Activated T-cell treated with anti-CD3 and anti-CD28 coated beads, Interleukin-2, amount 50 U/mL, for 72 hours (primary cell): ENCODE results near the gene EBF3. TPM values are rescaled to one million over a fixed set of nuclear protein-coding genes. Genes with fewer than 3 reads are reported as not detected.

Source experiments
- ATAC-seq, 2 donors: fragments of 150-1000 bp; cut with Tn5 transposase; replicated peaks in 1 of 2; 2 replicates each; pipeline ENCODE4 v1.10.0; 2021; ENCODE audit warnings: moderate library complexity in 2 of 2, mild to moderate bottlenecking in 1 of 2
- DNase-seq, 2 donors: peaks; one replicate each; pipeline ENCODE4 v3.0.0; 2021 to 2022; ENCODE audit warnings: mixed read lengths in 1 of 2
- H3K27ac Mint-ChIP-seq: one replicate; pipeline ENCODE4 v1.8.0; 2022; ENCODE audit warnings: mild to moderate bottlenecking, moderate library complexity, mixed read lengths
- H3K27me3 Mint-ChIP-seq: one replicate; pipeline ENCODE4 v1.8.0; 2022; ENCODE audit warnings: low read depth, mixed read lengths
- H3K36me3 Mint-ChIP-seq, 2 donors: one replicate each; pipeline ENCODE4 v1.8.0; 2022; ENCODE audit warnings: mixed read lengths in 2 of 2, mild to moderate bottlenecking in 1 of 2; ENCODE audit not compliant: insufficient read depth in 2 of 2
- H3K4me1 Mint-ChIP-seq: one replicate; pipeline ENCODE4 v1.8.0; 2022; ENCODE audit warnings: low read depth, mixed read lengths
- H3K4me3 Mint-ChIP-seq, 2 donors: one replicate each; pipeline ENCODE4 v1.8.0; 2022; ENCODE audit warnings: mild to moderate bottlenecking in 2 of 2, mixed read lengths in 2 of 2, moderate library complexity in 2 of 2
- H3K9me3 Mint-ChIP-seq, 2 donors: one replicate each; pipeline ENCODE4 v1.8.0; 2022; ENCODE audit warnings: mixed read lengths in 2 of 2
- total RNA-seq, 2 donors: library from RNA; stranded (reverse); gene quantifications; one replicate each; pipeline ENCODE4 v1.2.3, GENCODE V29; 2022

Gene EBF3
- total RNA-seq, 2 donors from 2014 or later, result not detected

DNA sequence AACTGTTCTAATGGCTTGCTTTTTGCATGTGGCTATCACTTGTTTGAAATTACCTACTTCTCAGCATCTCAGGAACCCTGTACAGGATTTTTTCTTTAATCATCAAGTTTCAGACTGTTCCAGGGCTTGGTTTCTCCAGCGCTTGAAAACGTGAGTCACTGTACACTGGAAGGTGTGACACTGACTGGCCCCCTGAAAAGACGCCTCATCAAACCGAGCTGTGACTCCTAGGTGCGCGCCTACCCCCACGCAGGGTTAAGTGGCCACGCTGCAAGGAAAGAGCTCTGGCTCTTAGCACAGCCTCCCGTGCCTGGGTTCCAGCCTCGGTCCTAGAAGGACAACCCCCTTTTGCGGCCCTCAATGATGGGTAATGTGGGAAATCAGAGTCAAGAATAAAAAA is 81.0 kb downstream of the EBF3 start:
- H3K27me3 Mint-ChIP-seq, result peaks cover 5% of the 10 kb centered on the region
- no peak for ATAC-seq
- H3K27ac Mint-ChIP-seq, result no peak overlapping the region
- no peak overlapping the region for H3K4me3 Mint-ChIP-seq
- H3K36me3 Mint-ChIP-seq, result no peaks in the 10 kb centered on the region
- DNase-seq, result no peak
- H3K4me1 Mint-ChIP-seq, result no peaks in the 10 kb centered on the region
- H3K9me3 Mint-ChIP-seq, result no peaks in the 10 kb centered on the region

DNA sequence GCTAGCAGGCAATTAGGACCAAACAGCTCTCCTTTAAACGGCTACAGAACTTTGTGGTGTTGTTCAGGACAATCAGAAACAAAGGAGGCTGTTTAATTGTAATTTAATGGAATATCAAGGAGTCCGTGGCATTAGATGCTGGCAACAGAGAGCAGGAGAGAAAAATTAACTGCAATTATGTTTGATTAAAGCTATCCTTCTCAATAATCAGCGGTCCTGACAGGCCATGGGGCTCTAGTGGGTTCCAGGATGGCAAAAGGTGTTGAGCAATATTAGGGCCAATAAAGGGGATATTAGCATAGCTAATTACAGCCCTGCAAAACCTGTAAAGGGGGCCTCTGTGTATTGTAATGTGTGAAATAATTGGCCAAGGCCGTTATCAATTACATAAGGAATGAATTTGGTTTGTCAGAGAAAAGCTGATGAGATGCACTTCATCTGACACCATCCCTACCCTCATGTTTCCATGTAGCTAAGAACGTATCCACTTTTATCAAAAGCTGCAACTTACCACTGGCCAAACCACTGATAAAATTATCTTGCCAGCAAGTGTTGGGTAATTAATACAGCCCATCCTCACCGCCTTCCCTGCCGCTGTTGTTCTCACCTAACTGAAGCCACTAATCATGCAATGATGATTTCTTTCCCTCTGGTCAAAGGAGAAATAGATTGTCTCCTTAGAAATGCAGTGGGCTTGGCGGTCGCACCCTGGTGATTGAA is 81.6 kb downstream of the EBF3 start:
- H3K36me3 Mint-ChIP-seq, result no peaks in the 10 kb centered on the region
- H3K27ac Mint-ChIP-seq, result no peak overlapping the region
- H3K27me3 Mint-ChIP-seq, result peaks cover 5% of the 10 kb centered on the region
- H3K4me1 Mint-ChIP-seq, result no peaks in the 10 kb centered on the region
- ATAC-seq, result no peak
- H3K9me3 Mint-ChIP-seq, result no peaks in the 10 kb centered on the region
- no peak for DNase-seq
- no peak overlapping the region for H3K4me3 Mint-ChIP-seq

DNA sequence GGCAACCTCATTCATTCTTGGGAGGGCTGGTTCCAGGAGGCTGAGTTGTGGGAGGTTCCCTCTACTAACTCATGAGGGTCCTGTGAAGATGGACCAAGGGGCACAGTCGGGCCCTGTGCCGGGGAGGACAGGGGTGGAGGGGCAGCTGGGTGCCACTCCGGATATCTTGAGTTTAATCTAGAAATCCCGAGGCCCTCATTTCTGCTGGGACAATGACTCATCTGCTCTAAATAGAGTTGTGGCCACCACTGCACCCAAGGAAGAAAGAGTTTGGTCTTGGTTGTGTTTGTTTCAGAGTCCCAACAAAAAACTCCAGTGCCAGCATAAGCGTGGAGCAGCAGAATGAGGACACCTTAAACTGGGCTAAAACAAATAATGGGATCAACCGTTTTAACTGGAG is 82.4 kb downstream of the EBF3 start:
- H3K27me3 Mint-ChIP-seq, result peaks cover 5% of the 10 kb centered on the region
- ATAC-seq (no peak), DNase-seq (no peak)
- no peak overlapping the region for H3K4me3 Mint-ChIP-seq
- H3K9me3 Mint-ChIP-seq, result no peaks in the 10 kb centered on the region
- H3K4me1 Mint-ChIP-seq, result no peaks in the 10 kb centered on the region
- H3K27ac Mint-ChIP-seq, result no peak overlapping the region
- H3K36me3 Mint-ChIP-seq, result no peaks in the 10 kb centered on the region

DNA sequence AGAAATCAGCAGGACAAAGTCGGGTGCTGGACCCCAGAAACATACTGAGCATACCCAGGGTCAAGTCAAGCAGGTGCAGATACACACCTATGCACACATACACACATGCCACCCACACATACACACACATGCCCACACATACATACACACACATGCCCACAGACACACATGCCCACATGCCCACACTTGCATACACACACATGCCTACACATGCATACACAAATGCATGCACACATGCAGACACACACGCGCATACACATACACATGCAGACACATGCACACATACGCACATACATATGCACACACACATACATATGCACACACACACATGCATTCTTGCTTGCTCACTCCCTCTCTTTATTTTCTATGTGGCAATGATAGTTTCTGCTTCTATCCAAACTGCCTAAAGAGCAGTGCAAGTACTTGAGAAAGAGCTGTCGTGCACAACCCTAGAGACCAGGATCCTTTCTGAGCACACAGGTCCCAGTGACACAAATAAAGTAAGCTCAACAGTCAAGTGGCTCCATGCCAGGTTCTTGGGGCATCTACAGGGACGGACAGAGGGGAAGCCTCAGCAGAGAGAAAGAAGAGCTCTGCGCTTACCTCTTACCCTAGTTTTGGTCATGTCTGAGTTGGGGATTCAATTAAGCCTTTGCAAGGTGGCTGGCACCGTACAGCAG is 83.7 kb downstream of the EBF3 start:
- Mint-ChIP-seq H3K4me3 (no peak overlapping the region), H3K27me3 (peaks cover under 1% of the 10 kb centered on the region), H3K36me3 (no peaks in the 10 kb centered on the region), H3K9me3 (no peaks in the 10 kb centered on the region), H3K27ac (no peak overlapping the region), H3K4me1 (no peaks in the 10 kb centered on the region)
- ATAC-seq, result no peak
- no peak for DNase-seq

DNA sequence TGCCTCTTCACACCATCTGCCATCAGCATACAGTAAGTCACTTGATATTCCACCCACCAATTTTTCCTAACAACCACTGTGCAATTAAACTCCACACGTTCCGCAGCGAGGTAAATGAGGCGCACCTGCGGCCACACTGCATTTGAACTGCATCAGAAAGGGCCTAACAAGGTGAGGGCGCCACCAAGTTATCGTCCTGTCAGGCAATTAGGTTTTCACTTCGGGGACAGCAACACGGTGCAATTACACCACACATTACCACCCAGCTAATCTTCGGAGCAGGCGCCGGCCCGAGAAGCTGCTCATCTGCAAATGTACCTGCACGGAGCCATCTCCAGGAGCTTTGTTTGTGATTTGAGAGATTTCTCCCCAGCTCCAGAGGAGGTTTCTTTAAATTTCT is 84.4 kb downstream of the EBF3 start:
- no peak overlapping the region for H3K27ac Mint-ChIP-seq
- H3K4me3 Mint-ChIP-seq, result no peak overlapping the region
- H3K4me1 Mint-ChIP-seq, result no peaks in the 10 kb centered on the region
- ATAC-seq (no peak), DNase-seq (no peak)
- no peaks in the 10 kb centered on the region for H3K36me3 Mint-ChIP-seq
- H3K9me3 Mint-ChIP-seq, result no peaks in the 10 kb centered on the region
- no peaks in the 10 kb centered on the region for H3K27me3 Mint-ChIP-seq

DNA sequence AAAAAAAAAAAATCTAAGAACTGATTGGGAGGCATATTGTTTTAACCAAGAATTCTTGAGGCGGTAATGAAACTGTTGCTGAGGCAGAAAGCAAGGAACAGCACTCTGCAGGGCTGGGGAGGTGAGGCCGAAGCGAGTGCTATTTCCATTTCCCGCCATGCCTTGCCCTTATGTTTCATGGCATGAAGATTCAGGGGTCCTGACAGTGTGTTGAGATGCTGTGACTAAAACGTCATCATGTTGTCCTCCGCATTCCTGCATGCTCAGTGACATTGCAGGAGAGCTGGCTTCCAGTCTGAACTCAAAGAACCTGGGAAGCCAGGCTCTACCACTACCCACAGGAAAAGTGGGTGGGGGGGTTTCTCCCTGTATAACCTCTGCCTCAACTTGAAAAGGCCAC is 85.2 kb downstream of the EBF3 start:
- ATAC-seq (no peak), DNase-seq (no peak)
- Mint-ChIP-seq H3K36me3 (no peaks in the 10 kb centered on the region), H3K27ac (no peak overlapping the region), H3K27me3 (no peaks in the 10 kb centered on the region), H3K4me3 (no peak overlapping the region), H3K4me1 (no peaks in the 10 kb centered on the region), H3K9me3 (no peaks in the 10 kb centered on the region)

DNA sequence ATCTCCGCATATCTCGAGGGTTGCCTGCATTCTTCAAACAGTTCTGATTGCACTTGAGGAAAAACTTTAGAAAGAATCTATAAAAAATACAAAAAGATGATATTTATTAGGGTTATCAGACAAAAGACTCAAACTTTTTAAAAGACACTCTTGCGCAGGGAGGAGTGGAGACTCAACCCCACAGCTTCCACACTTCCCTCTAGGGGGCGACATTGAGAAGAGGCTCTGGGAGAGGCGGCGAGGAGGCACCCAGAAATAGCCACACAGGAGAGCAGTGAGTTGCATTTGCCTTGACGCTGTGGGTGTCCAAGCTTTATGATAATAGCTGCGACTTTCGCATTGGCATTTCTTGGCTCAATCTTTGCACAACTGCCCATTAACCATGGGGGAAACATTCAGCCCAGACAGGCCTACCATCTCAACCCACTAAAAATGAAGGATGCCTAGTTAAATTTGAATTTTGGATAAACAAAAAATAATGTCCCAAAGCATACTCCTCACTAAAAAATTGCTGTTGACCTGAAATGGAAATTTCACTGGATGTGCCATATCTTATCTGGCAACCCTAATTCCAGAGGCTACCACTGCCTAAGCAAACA is 86.2 kb downstream of the EBF3 start:
- H3K9me3 Mint-ChIP-seq, result no peaks in the 10 kb centered on the region
- H3K27ac Mint-ChIP-seq, result no peak overlapping the region
- ATAC-seq (peak; percentile 41 to 42), DNase-seq (peak; percentile 41 to 48)
- H3K27me3 Mint-ChIP-seq, result no peaks in the 10 kb centered on the region
- no peak overlapping the region for H3K4me3 Mint-ChIP-seq
- no peaks in the 10 kb centered on the region for H3K4me1 Mint-ChIP-seq
- no peaks in the 10 kb centered on the region for H3K36me3 Mint-ChIP-seq

DNA sequence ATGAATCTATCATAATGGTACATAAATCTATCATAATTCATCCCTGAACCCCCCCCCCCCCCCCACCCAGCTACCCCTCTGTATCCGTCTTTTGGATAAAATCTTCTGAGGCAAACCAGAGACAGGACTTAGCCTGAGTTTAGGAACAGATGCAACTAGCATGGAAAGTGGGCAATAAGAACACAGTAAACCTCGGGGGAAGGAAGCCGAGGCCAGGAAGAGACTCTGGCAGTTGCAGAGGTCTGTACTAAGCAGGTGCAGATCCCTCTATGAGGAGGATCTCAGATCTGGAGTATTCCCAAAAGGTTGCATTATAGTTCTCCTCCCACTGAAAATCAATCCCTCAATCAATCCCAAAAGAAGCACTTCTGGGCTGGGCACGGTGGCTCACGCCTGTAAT is 87.2 kb downstream of the EBF3 start:
- no peak overlapping the region for H3K27ac Mint-ChIP-seq
- no peak for ATAC-seq

DNA sequence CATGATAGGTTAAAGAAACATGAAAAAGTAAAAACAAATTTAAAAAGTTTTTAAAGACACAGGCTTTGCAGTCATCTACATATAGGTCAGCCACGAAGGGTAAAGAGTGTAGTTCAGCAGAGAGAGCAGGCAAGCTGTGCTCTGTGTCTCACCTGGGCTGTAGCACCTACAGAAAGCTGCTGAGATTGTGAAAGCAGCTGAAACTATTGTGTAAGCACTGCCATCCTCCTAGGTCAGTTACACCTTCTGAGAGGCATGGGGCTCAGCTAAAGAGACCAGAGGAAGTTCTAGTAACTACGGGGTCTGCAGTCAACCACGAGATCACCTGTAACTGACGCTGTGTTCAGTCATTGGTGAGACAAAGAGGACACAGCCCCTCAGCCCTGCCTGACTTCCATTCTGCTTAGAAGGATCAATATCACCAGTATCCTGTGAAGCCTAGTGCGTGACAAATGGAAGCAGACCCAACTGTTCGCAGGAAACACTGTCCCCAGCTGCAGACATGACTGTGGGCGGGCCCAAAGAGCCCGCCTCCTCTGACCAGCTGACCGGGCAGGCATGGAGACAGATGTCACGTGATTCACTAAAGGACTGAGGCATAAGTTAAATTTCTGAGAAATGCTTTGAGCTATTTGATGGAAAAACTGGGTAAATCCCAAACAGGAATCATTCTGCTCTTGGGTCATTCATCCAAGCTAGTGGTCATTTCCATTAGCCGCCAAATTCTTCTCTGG is 87.9 kb downstream of the EBF3 start:
- DNase-seq (no peak), ATAC-seq (no peak)
- Mint-ChIP-seq H3K4me1 (no peaks in the 10 kb centered on the region), H3K4me3 (no peak overlapping the region), H3K27ac (no peak overlapping the region), H3K27me3 (no peaks in the 10 kb centered on the region), H3K36me3 (no peaks in the 10 kb centered on the region), H3K9me3 (no peaks in the 10 kb centered on the region)

More for the DNA sequence above, 87.2 kb downstream of the EBF3 start:
- no peak for DNase-seq
- Mint-ChIP-seq H3K36me3 (no peaks in the 10 kb centered on the region), H3K9me3 (no peaks in the 10 kb centered on the region), H3K4me1 (no peaks in the 10 kb centered on the region), H3K4me3 (no peak overlapping the region), H3K27me3 (no peaks in the 10 kb centered on the region)

DNA sequence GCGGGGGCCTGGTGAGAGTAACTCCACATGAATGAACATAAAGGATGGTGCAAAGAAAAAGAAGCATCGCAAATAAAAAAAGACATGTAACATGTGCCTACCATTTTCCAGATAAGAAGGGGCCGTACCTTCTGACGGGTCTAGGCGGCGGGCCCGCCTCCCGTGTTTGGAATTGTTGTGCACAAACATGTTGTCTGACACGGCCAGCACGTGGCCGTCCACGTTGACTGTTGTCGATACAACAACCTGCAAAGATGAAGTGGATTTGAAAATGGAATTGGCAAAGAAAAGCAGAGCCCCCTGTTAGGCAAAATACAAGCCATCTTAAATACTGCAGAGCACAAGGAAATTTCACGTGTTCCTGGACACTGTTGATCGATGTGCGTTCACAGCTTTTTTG is 90.7 kb downstream of the EBF3 start:
- ATAC-seq (no peak), DNase-seq (no peak)
- no peaks in the 10 kb centered on the region for H3K27me3 Mint-ChIP-seq
- no peaks in the 10 kb centered on the region for H3K36me3 Mint-ChIP-seq
- no peak overlapping the region for H3K4me3 Mint-ChIP-seq
- no peak overlapping the region for H3K27ac Mint-ChIP-seq
- H3K4me1 Mint-ChIP-seq, result no peaks in the 10 kb centered on the region
- H3K9me3 Mint-ChIP-seq, result no peaks in the 10 kb centered on the region

DNA sequence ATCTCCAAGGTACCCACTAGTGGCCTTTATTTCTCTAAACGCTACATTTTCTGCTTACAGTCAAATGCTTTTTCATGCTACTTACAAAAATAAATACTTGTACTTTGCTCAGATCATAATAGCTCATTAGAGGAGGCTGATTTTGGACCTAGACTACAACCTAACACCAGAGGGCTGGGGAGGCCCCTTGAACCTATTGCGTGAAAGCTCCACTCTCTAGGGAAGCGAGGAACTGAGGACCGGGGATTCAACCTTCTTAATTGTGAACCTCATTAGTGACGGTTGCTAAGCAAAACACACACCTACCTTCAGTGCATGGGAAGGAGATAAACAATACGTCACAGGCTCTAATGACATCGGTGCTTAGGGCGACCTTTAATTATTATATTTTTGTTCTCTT is 92.1 kb downstream of the EBF3 start:
- no peaks in the 10 kb centered on the region for H3K4me1 Mint-ChIP-seq
- DNase-seq, result no peak
- no peaks in the 10 kb centered on the region for H3K9me3 Mint-ChIP-seq
- H3K27ac Mint-ChIP-seq, result no peak overlapping the region
- no peak for ATAC-seq
- no peaks in the 10 kb centered on the region for H3K27me3 Mint-ChIP-seq
- H3K36me3 Mint-ChIP-seq, result no peaks in the 10 kb centered on the region
- H3K4me3 Mint-ChIP-seq, result no peak overlapping the region

DNA sequence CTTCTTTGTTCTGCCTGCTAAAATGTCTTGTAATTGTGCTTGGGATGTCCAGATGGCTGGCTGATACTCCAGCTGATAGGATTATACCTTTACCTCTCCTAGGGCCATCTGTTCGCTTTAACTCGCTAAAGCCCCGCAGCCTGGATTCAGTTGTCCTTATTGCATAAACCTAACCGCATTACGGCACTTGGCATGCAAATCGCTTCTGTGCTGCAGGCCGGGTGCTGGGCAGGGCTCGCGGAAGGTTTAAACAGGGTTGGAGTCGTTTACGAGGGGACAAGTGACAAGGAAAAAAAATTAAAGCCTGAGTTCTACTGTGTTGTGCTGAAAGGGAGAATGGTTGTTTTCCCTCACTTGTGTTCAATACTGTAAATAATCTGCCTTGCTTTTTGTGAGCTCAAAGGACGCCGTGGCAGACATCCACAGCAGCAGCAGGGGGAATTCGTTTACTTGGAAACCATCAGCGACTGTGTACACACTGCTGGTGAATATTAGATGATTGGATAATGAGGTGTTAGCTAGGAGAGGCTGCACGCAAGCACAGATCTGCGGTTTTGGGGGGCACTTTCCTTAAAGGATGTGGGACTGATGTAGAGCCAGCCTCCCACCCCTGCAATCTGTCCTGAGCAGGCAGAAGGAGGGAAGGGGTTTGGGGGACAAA is 93.0 kb downstream of the EBF3 start:
- Mint-ChIP-seq H3K9me3 (no peaks in the 10 kb centered on the region), H3K36me3 (no peaks in the 10 kb centered on the region), H3K27me3 (no peaks in the 10 kb centered on the region), H3K4me1 (no peaks in the 10 kb centered on the region), H3K4me3 (no peak overlapping the region), H3K27ac (no peak overlapping the region)
- DNase-seq, result no peak
- no peak for ATAC-seq

DNA sequence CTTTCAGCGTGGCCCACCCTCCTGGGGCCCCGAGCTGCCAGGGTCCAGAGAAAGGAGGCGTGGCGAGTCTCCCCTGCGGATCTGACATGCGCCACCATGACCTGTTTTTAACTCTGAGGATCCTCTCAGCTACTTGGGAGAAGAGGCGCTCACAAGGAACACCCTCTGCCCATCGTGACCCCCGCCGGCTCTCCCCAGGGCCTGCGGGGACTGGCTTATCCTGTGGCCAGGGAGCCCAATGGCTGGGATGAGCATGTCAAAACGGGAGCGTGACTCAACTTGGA is 93.7 kb downstream of the EBF3 start:
- H3K27me3 Mint-ChIP-seq, result no peaks in the 10 kb centered on the region
- no peaks in the 10 kb centered on the region for H3K4me1 Mint-ChIP-seq
- no peak overlapping the region for H3K4me3 Mint-ChIP-seq
- DNase-seq (no peak), ATAC-seq (no peak)
- no peaks in the 10 kb centered on the region for H3K9me3 Mint-ChIP-seq
- H3K27ac Mint-ChIP-seq, result no peak overlapping the region
- no peaks in the 10 kb centered on the region for H3K36me3 Mint-ChIP-seq
